Hepatocyte (in vitro differentiated cells): ENCODE data around the gene MMRN2. TPM values are rescaled to one million over a fixed set of nuclear protein-coding genes. Genes with fewer than 3 reads are reported as not detected.
"Not testable (repeated sequence)": the region's sequence is repeated elsewhere in the genome, so short reads cannot be mapped to it uniquely, and the experiment has no call there.

ENCODE experiments used
- DNase-seq: peaks from one replicate; pipeline ENCODE4 v3.0.0-alpha.2; 2016; ENCODE audit warnings: low spot score
- H2AFZ ChIP-seq: fragments of 200-600 bp; sonication (generic); 2 replicates; pipeline ENCODE4 v1.6.0; 2016; ENCODE audit warnings: antibody characterized with exemption, mild to moderate bottlenecking
- H3K27ac ChIP-seq: fragments of 200-600 bp; sonication (generic); 2 replicates; pipeline ENCODE4 v1.5.1; 2016; ENCODE audit warnings: mild to moderate bottlenecking
- H3K27me3 ChIP-seq: fragments of 200-600 bp; sonication (generic); 2 replicates; pipeline ENCODE4 v1.6.1; 2016
- H3K36me3 ChIP-seq: fragments of 200-600 bp; sonication (generic); replicated peaks from 2 replicates; pipeline ENCODE4 v1.5.1; 2016; ENCODE audit warnings: low read depth; ENCODE audit not compliant: insufficient read depth
- H3K4me1 ChIP-seq: fragments of 200-600 bp; sonication (generic); 2 replicates; pipeline ENCODE4 v1.5.1; 2016; ENCODE audit warnings: mild to moderate bottlenecking, moderate library complexity; ENCODE audit not compliant: insufficient read depth
- H3K4me2 ChIP-seq: fragments of 200-600 bp; sonication (generic); 2 replicates; pipeline ENCODE4 v1.6.0; 2016
- H3K4me3 ChIP-seq: fragments of 200-600 bp; sonication (generic); 2 replicates; pipeline ENCODE4 v1.5.1; 2016; ENCODE audit warnings: mild to moderate bottlenecking
- H3K79me2 ChIP-seq: fragments of 200-600 bp; sonication (generic); 2 replicates; pipeline ENCODE4 v1.6.0; 2017; ENCODE audit warnings: mild to moderate bottlenecking
- H3K9me2 ChIP-seq: fragments of 200-600 bp; sonication (generic); replicated peaks from 2 replicates; pipeline ENCODE4 v1.6.0; 2017; ENCODE audit warnings: mild to moderate bottlenecking; ENCODE audit not compliant: insufficient read depth
- H3K9me3 ChIP-seq: fragments of 200-600 bp; sonication (generic); 2 replicates; pipeline ENCODE4 v1.5.1; 2016; ENCODE audit warnings: low read depth, mild to moderate bottlenecking
- H4K20me1 ChIP-seq: fragments of 200-600 bp; sonication (generic); 2 replicates; pipeline ENCODE4 v1.6.0; 2016; ENCODE audit warnings: mild to moderate bottlenecking; ENCODE audit not compliant: insufficient read depth, poor library complexity, severe bottlenecking
- CTCF ChIP-seq: fragments of 200-600 bp; sonication (generic); IDR thresholded peaks from 2 replicates; pipeline ENCODE4 v1.5.1; 2016; ENCODE audit warnings: antibody characterized with exemption, mild to moderate bottlenecking; ENCODE audit not compliant: poor library complexity
- EZH2 ChIP-seq: fragments of 200-600 bp; sonication (generic); IDR thresholded peaks from 2 replicates; pipeline ENCODE4 v1.6.1; 2016; ENCODE audit warnings: antibody characterized with exemption, mild to moderate bottlenecking, borderline replicate concordance
- EZH2phosphoT487 ChIP-seq: fragments of 200-600 bp; sonication (generic); IDR thresholded peaks from one replicate; pipeline ENCODE4 v1.6.1; 2018; ENCODE audit warnings: antibody characterized with exemption, mild to moderate bottlenecking, low read depth, moderate library complexity; ENCODE audit not compliant: unreplicated experiment, severe bottlenecking
- WGBS: methylation state at CpG from one replicate; pipeline ENCODE4 v1.1.6; 2016; ENCODE audit warnings: low lambda C conversion rate; ENCODE audit errors: missing lambda C conversion rate; 5-methylcytosine and 5-hydroxymethylcytosine counted together
- polyA plus RNA-seq: library from polyadenylated mRNA; unstranded; fragments of >200 nt; fragmentation: Nextera tagmentation; extraction: Ambion mirVana; gene quantifications from 2 replicates; pipeline ENCODE4 v1.2.1, GENCODE V29; 2016
- total RNA-seq: library from RNA; depleted of rRNA; stranded (reverse); fragments of >200 nt; gene quantifications from 2 replicates; pipeline ENCODE4 v1.2.3, GENCODE V29; 2014

Gene MMRN2
- total and polyA plus RNA-seq, 2 experiments from 2014 or later: 1.9 to 2.2 TPM

GRCh38 chr10:86955501-86956194 is 1.8 kb downstream of the MMRN2 start:
- Histone ChIP-seq H3K9me3 (no peaks in the 10 kb centered on the region), H3K36me3 (no peaks in the 10 kb centered on the region), H3K79me2 (no peaks in the 10 kb centered on the region), H4K20me1 (no peaks in the 10 kb centered on the region), H3K4me3 (no peak overlapping the region), H3K27me3 (no peaks in the 10 kb centered on the region), H3K4me2 (no peak overlapping the region), H3K27ac (peak overlapping the region; percentile 76), H3K9me2 (no peaks in the 10 kb centered on the region), H2AFZ (no peak overlapping the region), H3K4me1 (peaks cover 35% of the 10 kb centered on the region)
- TF ChIP-seq EZH2 (no peak), CTCF (no peak), EZH2phosphoT487 (no peak)
- no peak for DNase-seq
- WGBS: 74% methylated on average over 8 of the region's 16 CpGs

DNA sequence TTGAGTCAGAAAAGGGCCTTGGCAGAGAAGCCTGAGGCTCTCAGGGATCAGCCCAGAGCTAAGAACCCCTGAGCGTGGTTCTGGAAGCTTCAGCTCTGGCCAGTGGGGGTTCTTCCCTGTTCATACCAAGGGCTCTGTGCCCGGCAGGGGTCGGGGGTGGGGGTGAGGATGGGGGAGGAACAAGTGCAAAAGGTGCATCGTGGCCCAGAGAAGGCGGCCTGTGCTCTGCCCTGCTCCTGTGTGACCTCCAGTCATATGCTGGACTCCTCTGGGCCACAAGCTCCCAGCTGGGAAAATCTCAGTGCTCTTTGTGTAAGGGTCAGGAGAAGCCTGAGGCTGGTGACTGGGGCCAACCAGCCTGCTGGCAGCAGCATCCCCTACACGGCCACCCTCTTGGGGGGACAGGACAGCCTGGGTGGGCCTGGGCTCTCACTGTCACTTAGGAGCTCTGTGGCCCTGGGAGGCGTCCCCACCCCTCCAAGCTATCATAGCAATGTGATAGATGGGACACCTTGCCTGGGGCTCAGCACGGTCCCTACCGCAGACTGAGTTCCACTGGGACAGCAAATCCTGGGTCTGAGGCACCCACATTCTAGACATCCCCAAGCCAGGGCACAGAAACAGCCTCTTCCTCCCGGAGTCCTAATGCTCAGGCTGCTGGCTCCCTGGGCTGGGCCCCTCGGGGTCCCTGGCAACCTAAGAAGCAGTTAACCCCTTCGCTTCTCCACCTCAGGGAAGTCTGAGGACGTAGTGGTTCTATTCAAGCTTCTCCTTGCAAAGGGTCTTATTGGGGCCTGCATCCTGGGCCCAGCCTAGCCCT is 2.5 kb downstream of the MMRN2 start:
- H3K27ac ChIP-seq: peak overlapping the region; percentile 76
- TF ChIP-seq EZH2phosphoT487 (no peak), EZH2 (no peak), CTCF (no peak)
- peak overlapping the region; percentile 38 for H2AFZ ChIP-seq
- no peaks in the 10 kb centered on the region for H4K20me1 ChIP-seq
- DNase-seq: peak; percentile 13
- peak overlapping the region; percentile 57 for H3K4me2 ChIP-seq
- no peaks in the 10 kb centered on the region for H3K9me2 ChIP-seq
- no peaks in the 10 kb centered on the region for H3K36me3 ChIP-seq
- no peaks in the 10 kb centered on the region for H3K27me3 ChIP-seq
- H3K4me3 ChIP-seq: no peak overlapping the region
- WGBS: 51% methylated on average over 13 of the region's 13 CpGs
- no peaks in the 10 kb centered on the region for H3K9me3 ChIP-seq
- H3K4me1 ChIP-seq: peaks cover 35% of the 10 kb centered on the region
- no peaks in the 10 kb centered on the region for H3K79me2 ChIP-seq

GRCh38 chr10:86953747-86954680 is 3.4 kb downstream of the MMRN2 start:
- TF ChIP-seq EZH2: no peak
- TF ChIP-seq CTCF: no peak
- no peak for TF ChIP-seq EZH2phosphoT487
- H3K27ac ChIP-seq: peak overlapping the region; percentile 76
- no peaks in the 10 kb centered on the region for H3K79me2 ChIP-seq
- 53% methylated on average over 12 of the region's 15 CpGs for WGBS
- H3K36me3 ChIP-seq: no peaks in the 10 kb centered on the region
- peak overlapping the region; percentile 57 for H3K4me2 ChIP-seq
- no peaks in the 10 kb centered on the region for H3K9me3 ChIP-seq
- H4K20me1 ChIP-seq: no peaks in the 10 kb centered on the region
- H3K4me3 ChIP-seq: no peak overlapping the region
- no peaks in the 10 kb centered on the region for H3K9me2 ChIP-seq
- peak overlapping the region; percentile 38 for H2AFZ ChIP-seq
- no peaks in the 10 kb centered on the region for H3K27me3 ChIP-seq
- H3K4me1 ChIP-seq: peaks cover 29% of the 10 kb centered on the region
- DNase-seq: peak; percentile 84

GRCh38 chr10:86952697-86953096 is 4.7 kb downstream of the MMRN2 start:
- peaks cover 20% of the 10 kb centered on the region for H3K4me1 ChIP-seq
- not testable (repeated sequence) for H3K27ac ChIP-seq, H4K20me1 ChIP-seq, H3K4me2 ChIP-seq, H3K36me3 ChIP-seq, H3K79me2 ChIP-seq, H3K9me3 ChIP-seq, DNase-seq, H3K27me3 ChIP-seq, H2AFZ ChIP-seq, H3K4me3 ChIP-seq, H3K9me2 ChIP-seq
- 94% methylated on average over 10 of the region's 10 CpGs for WGBS
